B cell (primary cell): ENCODE measurements around the gene ANXA7. TPM values are rescaled to one million over a fixed set of nuclear protein-coding genes. Genes with fewer than 3 reads are reported as not detected.

ENCODE experiments used
- ATAC-seq: fragments of 200-7000 bp; cut with Tn5 transposase; one replicate; pipeline ENCODE4 v1.10.0; 2021; ENCODE audit warnings: low read depth, mild to moderate bottlenecking, moderate number of reproducible peaks, moderate library complexity
- CTCF ChIA-PET: fragments of 350-600 bp; sonication (Branson Sonifier 250); formaldehyde crosslinking; loops from one replicate; lab custom pipeline; 2021; ENCODE audit warnings: antibody characterized with exemption, inconsistent platforms; lab: Charles Lee
- POLR2A ChIA-PET: fragments of 350-600 bp; sonication (Branson Sonifier 250); formaldehyde crosslinking; loops from one replicate; lab custom pipeline; 2021; ENCODE audit warnings: antibody characterized with exemption; lab: Charles Lee
- DNase-seq: peaks from one replicate; pipeline ENCODE4 v3.0.0; 2013
- H2AFZ ChIP-seq: 2 replicates; pipeline ENCODE4 v1.6.1; 2012; ENCODE audit warnings: mild to moderate bottlenecking, low read depth, low read length; ENCODE audit not compliant: insufficient read depth, poor library complexity, severe bottlenecking
- H3K27ac ChIP-seq, 2 donors: 1 replicate in 1 of 2; 2 replicates in 1 of 2; pipeline ENCODE4 v1.5.1; 2012 to 2013; ENCODE audit warnings: low read length in 2 of 2, mild to moderate bottlenecking in 2 of 2, moderate library complexity in 1 of 2
- H3K27me3 ChIP-seq, 4 experiments: fragments of 200-600 bp in 1 of 4; sonication (generic) in 1 of 4; replicated peaks in 1 of 4; 1 replicate in 2 of 4; 2 replicates in 2 of 4; pipeline versions ENCODE4 v1.6.1 to v1.7.0; 2013 to 2016; ENCODE audit warnings: low read length in 3 of 4, mild to moderate bottlenecking in 2 of 4, mixed read lengths in 1 of 4, moderate library complexity in 1 of 4; ENCODE audit not compliant: insufficient read depth in 4 of 4, control insufficient read depth in 3 of 4; ENCODE audit errors: control extremely low read depth in 1 of 4
- H3K36me3 ChIP-seq, 2 experiments: replicated peaks in 1 of 2; 1 replicate in 1 of 2; 2 replicates in 1 of 2; pipeline versions ENCODE4 v1.6.1 to v1.7.1; 2013; ENCODE audit warnings: low read length in 1 of 2; ENCODE audit not compliant: insufficient read depth in 2 of 2, control insufficient read depth in 1 of 2; ENCODE audit errors: control extremely low read depth in 1 of 2, extremely low read depth in 1 of 2
- H3K4me1 ChIP-seq, 2 donors: fragments of 200-600 bp in 1 of 2; sonication (generic) in 1 of 2; 1 replicate in 1 of 2; 2 replicates in 1 of 2; pipeline versions ENCODE4 v1.5.1 to v1.6.1; 2013 to 2017; ENCODE audit warnings: low read length in 2 of 2; ENCODE audit not compliant: control insufficient read depth in 2 of 2, insufficient read depth in 2 of 2
- H3K4me2 ChIP-seq: replicated peaks from 2 replicates; pipeline ENCODE3; 2012; ENCODE audit warnings: mild to moderate bottlenecking, low read depth, low read length; ENCODE audit not compliant: poor library complexity, severe bottlenecking
- H3K4me3 ChIP-seq, 5 experiments: fragments of 200-600 bp in 1 of 5; sonication (generic) in 1 of 5; 1 replicate in 3 of 5; 2 replicates in 2 of 5; pipeline versions ENCODE4 v1.5.1 to v1.7.0; 2011 to 2016; ENCODE audit warnings: low read length in 4 of 5, mild to moderate bottlenecking in 4 of 5, low read depth in 2 of 5, control low read depth in 1 of 5, moderate library complexity in 1 of 5; ENCODE audit not compliant: insufficient read depth in 1 of 5; ENCODE audit errors: control extremely low read depth in 1 of 5, extremely low read depth in 1 of 5
- H3K79me2 ChIP-seq: fragments of 200-600 bp; sonication (generic); one replicate; pipeline ENCODE4 v1.6.0; 2016; ENCODE audit warnings: low read length; ENCODE audit not compliant: control insufficient read depth, insufficient read depth
- H3K9ac ChIP-seq: fragments of 200-600 bp; sonication (generic); 2 replicates; pipeline ENCODE4 v1.6.1; 2017; ENCODE audit warnings: mild to moderate bottlenecking, low read length, moderate library complexity
- H3K9me3 ChIP-seq, 3 donors: one replicate each; pipeline versions ENCODE4 v1.6.1 to v1.7.1; 2013; ENCODE audit warnings: low read length in 2 of 3; ENCODE audit not compliant: control insufficient read depth in 2 of 3, insufficient read depth in 1 of 3; ENCODE audit errors: control extremely low read depth in 1 of 3
- H4K20me1 ChIP-seq: 2 replicates; pipeline ENCODE4 v1.6.0; 2012; ENCODE audit warnings: mild to moderate bottlenecking, low read length; ENCODE audit not compliant: insufficient read depth, control insufficient read depth, poor library complexity, severe bottlenecking
- H3K27ac Mint-ChIP-seq: one replicate; pipeline ENCODE4 v1.8.0; 2021; ENCODE audit warnings: mixed read lengths
- H3K27me3 Mint-ChIP-seq: one replicate; pipeline ENCODE4 v1.8.0; 2021; ENCODE audit warnings: mixed read lengths
- H3K4me1 Mint-ChIP-seq: one replicate; pipeline ENCODE4 v1.8.0; 2021; ENCODE audit warnings: mixed read lengths
- H3K4me3 Mint-ChIP-seq: one replicate; pipeline ENCODE4 v1.8.0; 2021; ENCODE audit warnings: mixed read lengths
- H3K9me3 Mint-ChIP-seq: one replicate; pipeline ENCODE4 v1.8.0; 2022; ENCODE audit warnings: mixed read lengths; ENCODE audit not compliant: insufficient read depth
- EZH2 ChIP-seq: IDR thresholded peaks from 2 replicates; pipeline ENCODE4 v1.6.1; 2012; ENCODE audit warnings: borderline replicate concordance, low read depth, mild to moderate bottlenecking, moderate library complexity, low read length; ENCODE audit not compliant: insufficient read depth, poor library complexity, severe bottlenecking
- WGBS: methylation state at CpG from one replicate; pipeline ENCODE4 v1.1.5; 2013; ENCODE audit warnings: missing lambda C conversion rate; ENCODE audit not compliant: insufficient coverage; 5-methylcytosine and 5-hydroxymethylcytosine counted together
- intact Hi-C: fragments of 100-400 bp; cut with micrococcal nuclease; formaldehyde crosslinking; loops from one replicate; pipeline ENCODE4 v1.10.0; 2022
- polyA plus RNA-seq: library from polyadenylated mRNA; depleted of rRNA; stranded (reverse); fragments of >200 nt; gene quantifications from 2 replicates; pipeline ENCODE4 v1.2.3, GENCODE V29; 2012
- total RNA-seq, 2 donors: library from RNA; stranded (reverse); fragments of 120-200 nt in 1 of 2; gene quantifications; 1 replicate in 1 of 2; 2 replicates in 1 of 2; pipeline versions ENCODE4 v1.2.3 to v1.2.4, GENCODE V29; 2013 to 2022
- TF ChIP-seq, protein P1 (sequence below): fragments of 200-600 bp; IDR thresholded peaks from one replicate; pipeline ENCODE4 v1.8.0; 2022; ENCODE audit warnings: antibody characterized with exemption, mild to moderate bottlenecking

ANXA7 gene
- total and polyA plus RNA-seq, 2 donors (not counting 1 experiment from before 2014, with no cell fraction given): 43.4 to 90.0 TPM

GRCh38 chr10:73406846-73407245 is 7.0 kb downstream of the ANXA7 start:
- Mint-ChIP-seq H3K9me3 (no peaks in the 10 kb centered on the region), H3K27me3 (no peaks in the 10 kb centered on the region), H3K4me1 (peaks cover 43% of the 10 kb centered on the region), H3K27ac (no peak overlapping the region), H3K4me3 (no peak overlapping the region)
- ATAC-seq: no peak
- no peak overlapping the region for H3K9ac ChIP-seq
- H4K20me1 ChIP-seq: peaks cover 67% of the 10 kb centered on the region
- no peaks in the 10 kb centered on the region for H3K27me3 ChIP-seq
- intact Hi-C loops: no loop called here
- H3K4me3 ChIP-seq: no peak overlapping the region
- peaks cover 93% of the 10 kb centered on the region for H3K79me2 ChIP-seq
- TF ChIP-seq EZH2: no peak
- TF ChIP-seq, protein P1, sequence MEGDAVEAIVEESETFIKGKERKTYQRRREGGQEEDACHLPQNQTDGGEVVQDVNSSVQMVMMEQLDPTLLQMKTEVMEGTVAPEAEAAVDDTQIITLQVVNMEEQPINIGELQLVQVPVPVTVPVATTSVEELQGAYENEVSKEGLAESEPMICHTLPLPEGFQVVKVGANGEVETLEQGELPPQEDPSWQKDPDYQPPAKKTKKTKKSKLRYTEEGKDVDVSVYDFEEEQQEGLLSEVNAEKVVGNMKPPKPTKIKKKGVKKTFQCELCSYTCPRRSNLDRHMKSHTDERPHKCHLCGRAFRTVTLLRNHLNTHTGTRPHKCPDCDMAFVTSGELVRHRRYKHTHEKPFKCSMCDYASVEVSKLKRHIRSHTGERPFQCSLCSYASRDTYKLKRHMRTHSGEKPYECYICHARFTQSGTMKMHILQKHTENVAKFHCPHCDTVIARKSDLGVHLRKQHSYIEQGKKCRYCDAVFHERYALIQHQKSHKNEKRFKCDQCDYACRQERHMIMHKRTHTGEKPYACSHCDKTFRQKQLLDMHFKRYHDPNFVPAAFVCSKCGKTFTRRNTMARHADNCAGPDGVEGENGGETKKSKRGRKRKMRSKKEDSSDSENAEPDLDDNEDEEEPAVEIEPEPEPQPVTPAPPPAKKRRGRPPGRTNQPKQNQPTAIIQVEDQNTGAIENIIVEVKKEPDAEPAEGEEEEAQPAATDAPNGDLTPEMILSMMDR: no peak
- H3K4me1 ChIP-seq: peaks cover 3 to 6% of the 10 kb centered on the region in 2 donors
- H2AFZ ChIP-seq: no peak overlapping the region
- peaks cover 2 to 6% of the 10 kb centered on the region in 2 experiments for H3K36me3 ChIP-seq
- H3K9me3 ChIP-seq: peaks cover 0 to 3% (median 0%) of the 10 kb centered on the region in 3 donors
- ChIA-PET POLR2A (no interaction called here), CTCF (interaction anchor here (0.6 kb wide), 3 partner anchors 12 to 174 kb away, joined by 3 read pairs; no protein-coding TSS in a partner anchor)
- H3K27ac ChIP-seq: no peak overlapping the region
- H3K4me2 ChIP-seq: no peak overlapping the region
- DNase-seq: no peak
- 93% methylated on average over 5 of the region's 5 CpGs for WGBS

GRCh38 chr10:73405556-73405955 is 8.3 kb downstream of the ANXA7 start:
- peaks cover 61% of the 10 kb centered on the region for H4K20me1 ChIP-seq
- POLR2A ChIA-PET: interaction anchor here (0.7 kb wide), 1 partner anchor 10 kb away, joined by 3 read pairs; no protein-coding TSS in a partner anchor
- Mint-ChIP-seq H3K9me3 (no peaks in the 10 kb centered on the region), H3K4me3 (no peak overlapping the region), H3K27me3 (no peaks in the 10 kb centered on the region), H3K4me1 (peaks cover 34% of the 10 kb centered on the region), H3K27ac (no peak overlapping the region)
- CTCF ChIA-PET: no interaction called here
- peaks cover 0 to 7% (median 0%) of the 10 kb centered on the region in 3 donors for H3K9me3 ChIP-seq
- H3K4me1 ChIP-seq: peaks cover 3 to 6% of the 10 kb centered on the region in 2 donors
- peaks cover 2 to 9% of the 10 kb centered on the region in 2 experiments for H3K36me3 ChIP-seq
- no peak overlapping the region for H3K4me2 ChIP-seq
- DNase-seq (no peak), ATAC-seq (no peak)
- no peak overlapping the region for H3K4me3 ChIP-seq
- WGBS: no CpG with 5 or more reads among the region's 3 CpGs
- no peak overlapping the region for H2AFZ ChIP-seq
- no peaks in the 10 kb centered on the region for H3K27me3 ChIP-seq
- no peak overlapping the region for H3K9ac ChIP-seq
- no peak overlapping the region for H3K27ac ChIP-seq
- H3K79me2 ChIP-seq: peaks cover 90% of the 10 kb centered on the region
- intact Hi-C loops: no loop called here
- TF ChIP-seq, protein P1: no peak
- no peak for TF ChIP-seq EZH2
